Endothelial cell (in vitro differentiated cells): Measurements from ENCODE around the gene MANSC4. TPM values are rescaled to one million over a fixed set of nuclear protein-coding genes. Genes with fewer than 3 reads are reported as not detected.
"Not testable (repeated sequence)": the region's sequence is repeated elsewhere in the genome, so short reads cannot be mapped to it uniquely, and the experiment has no call there.

Experiments used
- DNase-seq: peaks from one replicate; pipeline ENCODE4 v3.0.0; 2021; ENCODE audit warnings: low spot score
- H3K27ac Mint-ChIP-seq: one replicate; pipeline ENCODE4 v1.8.0; 2021; ENCODE audit warnings: mixed read lengths, inconsistent platforms; ENCODE audit not compliant: unreplicated experiment
- H3K27me3 Mint-ChIP-seq: one replicate; pipeline ENCODE4 v1.8.0; 2021; ENCODE audit warnings: mild to moderate bottlenecking, moderate library complexity, mixed read lengths, inconsistent platforms; ENCODE audit not compliant: unreplicated experiment
- H3K36me3 Mint-ChIP-seq: one replicate; pipeline ENCODE4 v1.8.0; 2021; ENCODE audit warnings: mild to moderate bottlenecking, low read depth, mixed read lengths, inconsistent platforms; ENCODE audit not compliant: unreplicated experiment
- H3K4me1 Mint-ChIP-seq: one replicate; pipeline ENCODE4 v1.8.0; 2021; ENCODE audit warnings: mild to moderate bottlenecking, mixed read lengths, inconsistent platforms; ENCODE audit not compliant: unreplicated experiment
- H3K4me3 Mint-ChIP-seq: one replicate; pipeline ENCODE4 v1.8.0; 2021; ENCODE audit warnings: mild to moderate bottlenecking, mixed read lengths, inconsistent platforms; ENCODE audit not compliant: unreplicated experiment
- H3K9me3 Mint-ChIP-seq: one replicate; pipeline ENCODE4 v1.8.0; 2021; ENCODE audit warnings: mixed read lengths, inconsistent platforms; ENCODE audit not compliant: unreplicated experiment
- CTCF ChIP-seq: fragments of 200-600 bp; sonication (generic); IDR thresholded peaks from one replicate; pipeline ENCODE4 v1.5.0; 2021; ENCODE audit warnings: antibody characterized with exemption; ENCODE audit not compliant: unreplicated experiment
- total RNA-seq: library from RNA; stranded (reverse); fragmentation: NEBNext Ultra II Directional; extraction: Animal tissue kit (Norgen Biotek cat#: 25700); gene quantifications from one replicate; pipeline ENCODE4 v1.2.1, GENCODE V29; 2021; ENCODE audit not compliant: unreplicated experiment

Gene MANSC4
- total RNA-seq, 1 donor from 2014 or later = not detected

- peaks cover 7% of the 10 kb centered on the region for H3K36me3 Mint-ChIP-seq
- no peaks in the 10 kb centered on the region for H3K4me1 Mint-ChIP-seq
- no peak for TF ChIP-seq CTCF
- H3K9me3 Mint-ChIP-seq = no peaks in the 10 kb centered on the region
- DNase-seq = no peak
- no peaks in the 10 kb centered on the region for H3K27me3 Mint-ChIP-seq
- H3K27ac Mint-ChIP-seq = no peak overlapping the region
- H3K4me3 Mint-ChIP-seq = no peak overlapping the region
Measured at GRCh38 chr12:27754795-27755194, 25.2 kb downstream of the MANSC4 start.

GRCh38 chr12:27751386-27752047, 28.5 kb downstream of the MANSC4 start:
- Mint-ChIP-seq H3K4me3 (no peak overlapping the region), H3K27me3 (peaks cover 2% of the 10 kb centered on the region), H3K9me3 (no peaks in the 10 kb centered on the region), H3K36me3 (peaks cover 5% of the 10 kb centered on the region), H3K4me1 (no peaks in the 10 kb centered on the region), H3K27ac (no peak overlapping the region)
- TF ChIP-seq CTCF = no peak
- no peak for DNase-seq

DNA sequence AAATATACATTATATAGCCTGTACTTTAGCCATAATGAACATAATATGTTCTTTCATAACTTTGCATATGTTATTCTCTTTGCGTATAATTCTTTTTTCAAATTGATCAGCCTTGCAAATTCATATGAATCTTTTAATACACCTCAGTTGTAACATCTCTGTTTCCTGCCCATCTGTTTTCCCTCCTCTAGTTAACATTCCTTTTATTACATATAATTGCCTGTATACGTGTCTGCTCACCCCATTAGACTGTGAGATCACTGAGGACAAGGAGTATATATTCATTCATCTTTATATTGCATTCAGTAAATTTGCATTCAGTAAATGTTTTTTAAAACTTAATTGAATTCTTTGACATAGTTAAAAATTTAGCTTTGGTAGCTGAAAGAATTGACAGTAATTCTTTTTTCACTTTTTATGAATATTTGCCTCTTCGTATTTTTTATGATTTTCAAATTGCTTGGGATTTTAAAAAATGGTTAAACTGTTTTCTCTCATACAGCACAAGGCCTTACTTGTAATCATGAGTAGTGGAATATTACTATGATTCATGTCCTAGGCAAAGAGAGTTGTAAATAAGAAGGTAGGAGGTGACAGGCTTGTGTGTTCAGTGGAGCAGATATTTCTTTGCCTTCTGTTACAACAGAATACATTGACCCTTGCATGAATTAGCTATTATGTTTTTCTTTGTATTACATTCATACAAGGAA, 32.8 kb downstream of the MANSC4 start:
- H3K4me1 Mint-ChIP-seq = no peaks in the 10 kb centered on the region
- H3K27ac Mint-ChIP-seq = no peak overlapping the region
- no peaks in the 10 kb centered on the region for H3K9me3 Mint-ChIP-seq
- peaks cover 13% of the 10 kb centered on the region for H3K36me3 Mint-ChIP-seq
- DNase-seq = no peak
- no peak overlapping the region for H3K4me3 Mint-ChIP-seq
- no peak for TF ChIP-seq CTCF
- peaks cover 2% of the 10 kb centered on the region for H3K27me3 Mint-ChIP-seq

- not testable (repeated sequence) for H3K4me1 Mint-ChIP-seq, H3K27me3 Mint-ChIP-seq, DNase-seq, H3K4me3 Mint-ChIP-seq, H3K9me3 Mint-ChIP-seq, H3K27ac Mint-ChIP-seq
- peaks cover 14% of the 10 kb centered on the region for H3K36me3 Mint-ChIP-seq
Measured at GRCh38 chr12:27745734-27746133, 34.3 kb downstream of the MANSC4 start.

DNA sequence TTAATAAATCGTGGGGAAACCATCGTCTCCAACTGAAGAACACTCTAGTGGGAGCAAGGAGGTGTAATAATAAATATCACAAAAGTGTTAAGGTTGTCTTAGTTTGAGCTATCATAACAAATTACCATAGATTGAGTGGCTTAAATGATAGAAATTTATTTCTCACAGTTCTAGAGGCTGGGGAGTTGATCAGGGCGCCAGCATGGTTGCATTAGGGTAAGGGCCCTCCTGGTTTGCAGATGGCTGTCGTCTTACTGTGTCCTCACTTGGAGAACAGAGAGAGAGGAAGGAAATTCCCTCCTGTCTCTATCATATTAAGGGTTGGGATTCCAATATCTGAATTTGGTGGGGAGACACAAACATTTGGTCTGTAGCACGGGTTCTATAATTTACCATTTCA, 36.4 kb downstream of the MANSC4 start:
- Mint-ChIP-seq H3K9me3 (no peaks in the 10 kb centered on the region), H3K4me3 (no peak overlapping the region), H3K4me1 (no peaks in the 10 kb centered on the region), H3K27me3 (peaks cover 2% of the 10 kb centered on the region), H3K27ac (no peak overlapping the region), H3K36me3 (peaks cover 14% of the 10 kb centered on the region)
- no peak for DNase-seq
- TF ChIP-seq CTCF = no peak

GRCh38 chr12:27734321-27734720, 45.7 kb downstream of the MANSC4 start:
- not testable (repeated sequence) for H3K4me1 Mint-ChIP-seq, H3K9me3 Mint-ChIP-seq, H3K4me3 Mint-ChIP-seq, H3K36me3 Mint-ChIP-seq, DNase-seq, H3K27me3 Mint-ChIP-seq, H3K27ac Mint-ChIP-seq
